GM10266 (cell line): ENCODE data around the gene PRKCQ.

ENCODE experiments used
- DNase-seq: peaks from one replicate; pipeline ENCODE4 v3.0.0; 2012; ENCODE audit errors: extremely low spot score
- TF ChIP-seq, protein P1 (sequence below): IDR thresholded peaks from 2 replicates; pipeline ENCODE4 v1.5.1; 2012; ENCODE audit warnings: mild to moderate bottlenecking, low read depth; ENCODE audit not compliant: control insufficient read depth, insufficient read depth; ENCODE audit errors: missing control alignments

The PRKCQ gene

DNA sequence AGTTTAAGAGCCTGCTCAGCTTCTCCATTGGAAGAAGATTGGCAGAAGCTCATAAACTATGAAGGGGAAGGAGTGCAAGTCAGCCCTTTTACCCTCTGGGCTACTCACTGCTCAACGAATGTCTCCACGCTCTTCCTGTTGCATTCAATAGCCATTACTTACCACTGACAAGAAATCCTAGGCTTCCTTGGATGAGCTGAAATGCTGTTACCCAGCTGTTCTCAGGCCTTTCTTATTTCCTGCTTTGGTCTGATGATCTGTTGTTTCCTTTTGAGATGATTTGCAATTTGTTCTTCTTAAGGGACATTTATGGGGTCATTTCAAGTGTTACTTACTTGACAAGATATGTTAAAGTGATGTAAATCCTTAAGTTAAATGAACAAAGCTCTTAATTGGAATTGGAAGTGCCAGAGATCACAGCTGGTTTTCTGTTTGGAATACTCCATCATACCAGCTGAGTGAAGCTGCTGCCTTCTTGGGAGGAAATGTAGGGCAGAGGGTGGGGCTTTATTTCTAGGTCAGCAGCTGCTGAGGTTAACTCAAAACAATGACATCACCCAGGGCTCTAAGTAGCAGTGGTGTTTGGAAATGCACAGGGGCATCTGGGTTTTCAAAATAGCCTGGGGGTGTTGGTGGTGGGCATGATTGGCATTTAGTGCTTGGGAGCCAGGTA, 170.0 kb downstream of the PRKCQ start:
- DNase-seq, result no peak
- TF ChIP-seq, protein P1, sequence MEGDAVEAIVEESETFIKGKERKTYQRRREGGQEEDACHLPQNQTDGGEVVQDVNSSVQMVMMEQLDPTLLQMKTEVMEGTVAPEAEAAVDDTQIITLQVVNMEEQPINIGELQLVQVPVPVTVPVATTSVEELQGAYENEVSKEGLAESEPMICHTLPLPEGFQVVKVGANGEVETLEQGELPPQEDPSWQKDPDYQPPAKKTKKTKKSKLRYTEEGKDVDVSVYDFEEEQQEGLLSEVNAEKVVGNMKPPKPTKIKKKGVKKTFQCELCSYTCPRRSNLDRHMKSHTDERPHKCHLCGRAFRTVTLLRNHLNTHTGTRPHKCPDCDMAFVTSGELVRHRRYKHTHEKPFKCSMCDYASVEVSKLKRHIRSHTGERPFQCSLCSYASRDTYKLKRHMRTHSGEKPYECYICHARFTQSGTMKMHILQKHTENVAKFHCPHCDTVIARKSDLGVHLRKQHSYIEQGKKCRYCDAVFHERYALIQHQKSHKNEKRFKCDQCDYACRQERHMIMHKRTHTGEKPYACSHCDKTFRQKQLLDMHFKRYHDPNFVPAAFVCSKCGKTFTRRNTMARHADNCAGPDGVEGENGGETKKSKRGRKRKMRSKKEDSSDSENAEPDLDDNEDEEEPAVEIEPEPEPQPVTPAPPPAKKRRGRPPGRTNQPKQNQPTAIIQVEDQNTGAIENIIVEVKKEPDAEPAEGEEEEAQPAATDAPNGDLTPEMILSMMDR, result no peak

DNA sequence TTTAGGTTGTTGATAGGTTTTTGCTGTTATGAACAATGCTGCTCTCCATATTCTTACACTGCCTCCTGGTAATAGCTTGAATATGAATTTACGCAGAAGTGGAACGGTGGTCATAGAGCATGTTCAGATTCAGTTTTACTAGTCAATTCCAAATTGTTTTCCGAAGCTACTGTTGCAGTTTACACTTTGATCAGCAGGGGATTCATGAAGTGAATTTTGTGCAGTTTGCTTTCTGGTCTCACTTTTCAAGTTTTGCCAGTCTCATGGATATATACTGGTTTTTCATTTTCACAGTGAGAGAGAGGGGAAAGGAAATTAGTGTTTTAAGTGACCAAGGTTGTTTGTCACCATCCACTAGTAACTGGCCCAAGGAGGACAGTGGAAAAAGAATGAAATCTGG, 171.3 kb downstream of the PRKCQ start:
- no peak for DNase-seq
- TF ChIP-seq, protein P1, result no peak

DNA sequence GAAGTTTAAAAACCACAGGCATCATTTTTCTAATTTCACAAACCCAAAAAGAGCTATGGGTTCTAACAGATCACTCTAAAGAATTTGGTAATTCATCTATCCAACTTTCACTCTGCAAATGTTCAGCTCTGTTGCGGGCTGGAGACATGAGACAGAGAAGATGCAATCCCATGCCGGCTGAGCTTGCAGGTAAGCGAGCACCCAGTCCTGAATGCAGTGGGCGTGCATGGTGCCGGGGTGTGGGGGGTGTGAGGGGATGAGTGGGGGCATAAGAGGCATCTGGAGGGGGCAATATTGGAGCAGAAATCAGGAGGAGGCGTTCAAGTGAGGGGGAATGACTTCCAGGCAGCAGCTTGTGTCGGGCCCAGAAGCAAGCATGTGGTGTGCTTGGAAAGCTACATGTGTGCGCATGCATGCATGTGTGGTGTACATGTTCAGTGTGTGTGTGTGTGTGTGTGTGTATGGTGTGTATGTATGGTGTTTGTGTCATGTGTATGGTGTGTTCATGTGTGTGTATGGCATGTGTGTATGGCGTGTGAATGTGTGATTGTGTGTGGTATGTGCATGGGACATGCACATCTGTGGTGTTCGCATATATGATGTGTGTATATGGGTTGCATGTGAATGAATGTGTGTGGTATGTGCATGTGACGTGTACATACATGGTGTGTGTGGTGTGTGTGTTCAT, 172.9 kb downstream of the PRKCQ start:
- TF ChIP-seq, protein P1, result no peak
- DNase-seq, result no peak

DNA sequence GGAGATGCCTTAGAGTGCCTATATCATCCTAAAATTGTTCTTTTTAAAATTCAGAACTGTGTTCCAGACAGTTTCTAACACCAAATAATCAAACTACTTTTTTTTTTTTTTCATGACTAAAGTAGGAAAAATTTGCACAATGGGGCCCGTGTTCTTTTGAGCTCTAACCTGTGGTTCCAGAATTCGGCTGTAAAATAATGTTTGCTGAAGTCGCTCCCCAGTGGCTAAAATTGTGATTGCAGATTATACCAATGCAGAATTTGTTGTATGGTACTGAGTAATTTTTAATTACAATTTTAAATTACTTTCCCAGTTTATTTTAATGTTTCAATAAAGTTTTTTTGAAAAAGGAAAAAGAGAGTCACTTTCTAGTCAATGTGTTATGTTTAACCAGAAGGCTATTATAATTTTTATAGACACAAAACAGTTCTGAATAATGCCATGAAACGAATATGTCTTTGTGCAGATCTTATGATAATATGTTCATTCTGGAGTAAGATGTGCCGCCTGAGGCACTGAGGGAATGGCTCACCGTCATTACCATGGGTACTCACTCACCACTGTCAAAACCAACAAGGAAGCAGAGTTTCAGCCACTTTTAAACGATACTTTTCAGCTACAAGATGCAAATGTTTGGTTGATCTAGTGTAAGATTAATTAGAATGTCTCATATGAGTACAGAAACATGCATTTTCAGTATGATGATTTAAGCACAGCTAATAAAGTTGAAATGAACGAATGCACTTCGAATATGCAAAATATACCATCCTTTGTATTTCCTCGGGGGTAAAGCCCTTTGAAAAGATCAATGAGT, 173.6 kb downstream of the PRKCQ start:
- DNase-seq, result peak; percentile 25
- TF ChIP-seq, protein P1, result peak; percentile 31

DNA sequence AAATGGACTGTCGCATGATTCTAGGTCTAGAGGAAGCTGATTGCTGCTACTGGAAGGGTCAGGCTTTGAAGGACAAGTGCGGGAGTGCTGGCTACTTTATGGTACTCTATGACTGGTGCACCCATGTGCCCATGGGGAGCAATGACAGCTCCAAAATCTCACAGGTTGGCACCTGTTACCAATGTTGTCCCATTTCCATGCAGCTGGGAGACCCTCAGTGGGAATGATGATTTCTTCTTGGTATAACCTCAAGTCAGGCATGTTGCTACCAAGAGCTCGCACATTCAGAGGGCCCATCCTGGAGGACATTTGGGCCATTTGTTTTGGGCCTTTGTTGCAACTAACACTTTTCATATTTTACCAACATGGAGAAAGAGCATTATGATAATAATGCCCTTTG, 174.4 kb downstream of the PRKCQ start:
- TF ChIP-seq, protein P1, result no peak
- no peak for DNase-seq

DNA sequence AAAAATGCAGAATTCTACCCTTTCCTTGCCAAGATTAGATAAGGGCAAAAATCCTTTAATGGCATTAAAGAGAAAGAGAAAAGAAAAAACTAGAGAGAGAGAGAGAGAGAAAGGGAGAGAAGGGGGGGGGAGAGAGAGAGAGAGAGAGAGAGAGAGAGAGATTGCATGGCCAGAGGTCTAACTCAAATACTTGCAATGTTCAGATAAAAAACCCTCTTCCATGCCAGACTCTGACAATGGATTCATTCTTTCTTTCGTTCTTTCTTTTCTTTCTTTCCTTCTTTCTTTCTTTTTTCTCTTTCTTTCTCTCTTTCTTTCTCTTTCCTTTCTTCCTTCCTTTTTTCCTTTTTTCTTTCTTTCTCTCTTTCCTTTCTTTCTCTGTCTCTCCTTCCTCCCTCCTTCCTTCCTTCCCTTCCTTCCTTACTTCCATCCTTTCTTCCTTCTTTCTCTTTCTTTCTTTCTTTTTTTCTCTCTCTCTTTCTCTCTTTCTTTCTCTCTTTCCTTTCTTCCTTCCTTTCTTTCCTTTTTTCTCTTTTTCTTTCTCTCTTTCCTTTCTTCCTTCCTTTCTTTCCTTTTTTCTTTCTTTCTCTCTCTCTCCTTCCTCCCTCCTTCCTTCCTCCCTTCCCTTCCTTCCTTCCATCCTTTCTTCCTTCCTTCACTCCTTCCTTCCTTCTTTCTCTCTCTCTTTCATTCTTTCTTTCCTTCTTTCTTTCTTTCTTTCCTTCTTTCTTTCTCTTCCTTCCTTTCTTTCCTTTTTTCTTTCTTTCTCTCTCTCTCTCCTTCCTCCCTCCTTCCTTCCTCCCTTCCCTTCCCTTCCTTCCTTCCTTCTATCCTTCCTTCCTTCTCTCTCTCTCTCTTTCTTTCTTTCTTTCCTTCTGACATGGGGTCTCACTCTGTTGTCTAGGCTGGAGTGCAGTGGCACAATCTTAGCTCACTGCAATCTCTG, 175.7 kb downstream of the PRKCQ start:
- TF ChIP-seq, protein P1, result no peak
- no peak for DNase-seq
